PC-9 (cell line): ENCODE results near the gene NFKB1. TPM values are rescaled to one million over a fixed set of nuclear protein-coding genes. Genes with fewer than 3 reads are reported as not detected.
A peak's percentile ranks its signal among the peaks of the same experiment; 100 is the strongest.

ENCODE experiments used
- BruUV-seq: library from RNA; stranded (reverse); fragments of 400-500 nt; replicated peaks from 2 replicates; lab custom pipeline; 2021; lab: Mats Ljungman, UMichigan
- CTCF ChIA-PET: fragments of 300-600 bp; sonication (Branson Sonifier 250); formaldehyde crosslinking; loops from one replicate; lab custom pipeline; 2022; ENCODE audit warnings: antibody characterized with exemption; lab: Charles Lee
- POLR2A ChIA-PET: fragments of 300-600 bp; sonication (Branson Sonifier 250); formaldehyde crosslinking; loops from one replicate; lab custom pipeline; 2022; ENCODE audit warnings: antibody characterized with exemption; ENCODE audit not compliant: unreplicated experiment; lab: Charles Lee
- DNase-seq, 2 experiments: peaks; one replicate each; pipeline versions ENCODE4 v3.0.0 to v3.0.0-alpha.2; 2015 to 2022; ENCODE audit warnings: mixed read lengths in 1 of 2
- H2AFZ ChIP-seq: fragments of 200-600 bp; sonication (generic); 2 replicates; pipeline ENCODE4 v1.8.1; 2017; ENCODE audit warnings: antibody characterized with exemption
- H3F3A ChIP-seq: fragments of 200-600 bp; sonication (generic); 2 replicates; pipeline ENCODE4 v1.8.1; 2017; ENCODE audit warnings: antibody characterized with exemption, mild to moderate bottlenecking, low read depth; ENCODE audit not compliant: insufficient read depth
- H3K27ac ChIP-seq: fragments of 200-600 bp; sonication (generic); 2 replicates; pipeline ENCODE4 v1.6.1; 2016; ENCODE audit warnings: mixed run types
- H3K27me3 ChIP-seq: fragments of 200-600 bp; sonication (generic); 2 replicates; pipeline ENCODE4 v1.6.1; 2016; ENCODE audit warnings: low read depth, mixed run types; ENCODE audit not compliant: insufficient read depth
- H3K36me3 ChIP-seq: fragments of 200-600 bp; sonication (generic); 2 replicates; pipeline ENCODE4 v1.6.1; 2016; ENCODE audit warnings: low read depth, mixed run types
- H3K4me1 ChIP-seq: fragments of 200-600 bp; sonication (generic); replicated peaks from 2 replicates; pipeline ENCODE4 v1.6.1; 2016; ENCODE audit warnings: mixed run types; ENCODE audit not compliant: insufficient read depth
- H3K4me2 ChIP-seq: fragments of 200-600 bp; sonication (generic); 2 replicates; pipeline ENCODE4 v1.6.1; 2017; ENCODE audit warnings: mixed run types
- H3K4me3 ChIP-seq: fragments of 200-600 bp; sonication (generic); 2 replicates; pipeline ENCODE4 v1.6.1; 2016; ENCODE audit warnings: mixed run types
- H3K79me2 ChIP-seq: fragments of 200-600 bp; sonication (generic); 2 replicates; pipeline ENCODE4 v1.6.1; 2017; ENCODE audit warnings: low read depth, mixed run types
- H3K9me2 ChIP-seq: fragments of 200-600 bp; sonication (generic); 2 replicates; pipeline ENCODE4 v1.8.1; 2017; ENCODE audit warnings: mild to moderate bottlenecking; ENCODE audit not compliant: insufficient read depth
- H3K9me3 ChIP-seq: fragments of 200-600 bp; sonication (generic); 2 replicates; pipeline ENCODE4 v1.8.1; 2016; ENCODE audit warnings: low read depth; ENCODE audit not compliant: insufficient read depth
- H4K20me1 ChIP-seq: fragments of 200-600 bp; sonication (generic); 2 replicates; pipeline ENCODE4 v1.8.1; 2017; ENCODE audit not compliant: insufficient read depth
- EZH2 ChIP-seq: fragments of 200-600 bp; sonication (generic); IDR thresholded peaks from 2 replicates; pipeline ENCODE4 v1.8.0; 2017; ENCODE audit warnings: antibody characterized with exemption, low read depth
- intact Hi-C: fragments of 100-400 bp; cut with micrococcal nuclease; formaldehyde crosslinking; loops from one replicate; pipeline ENCODE4 v1.10.0; 2022; ENCODE audit not compliant: unreplicated experiment
- total RNA-seq: library from RNA; stranded (reverse); gene quantifications from 2 replicates; pipeline ENCODE4 v1.2.3, GENCODE V29; 2021
- TF ChIP-seq, protein P1 (sequence below): fragments of 200-600 bp; sonication (generic); conservative IDR thresholded peaks from 2 replicates; pipeline ENCODE4 v1.6.1; 2017; ENCODE audit warnings: mixed run types, antibody characterized with exemption, mild to moderate bottlenecking, moderate library complexity

NFKB1 gene
- total RNA-seq, 1 experiment from 2014 or later, result 11.6 TPM

DNA sequence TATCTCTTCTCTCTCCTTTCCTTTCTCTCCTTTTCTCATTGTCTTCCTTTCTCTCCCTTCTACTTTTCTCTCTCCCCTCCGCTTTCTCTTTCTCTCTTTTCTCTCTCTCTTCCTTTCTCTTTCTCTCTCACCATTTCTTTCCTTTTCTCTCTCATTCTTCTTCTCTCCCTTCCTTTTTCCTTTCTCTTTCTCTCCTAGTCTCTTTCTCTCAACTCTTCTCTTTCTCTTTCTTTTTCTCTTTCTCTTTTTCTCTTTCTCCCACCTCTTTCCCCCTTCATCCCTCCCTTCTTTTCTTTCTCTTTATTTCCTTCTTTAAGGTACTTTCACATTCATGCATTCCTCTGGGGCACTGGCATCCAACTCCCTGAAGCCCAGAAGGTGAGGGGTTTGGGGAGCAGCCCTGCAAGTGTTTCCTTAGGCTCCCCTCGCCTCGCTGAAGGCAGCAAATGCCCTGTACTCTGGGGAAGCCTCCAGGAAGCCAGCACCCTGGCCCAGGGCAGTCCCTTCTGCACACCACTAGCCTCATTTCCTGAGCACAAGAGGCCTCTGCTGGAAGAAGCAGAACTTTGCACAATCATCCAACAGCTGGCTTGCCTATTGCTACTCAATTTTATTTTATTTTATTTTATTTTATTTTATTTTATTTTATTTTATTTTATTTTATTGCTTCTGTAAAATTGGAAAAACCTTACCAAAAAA lies 124.2 kb downstream of the NFKB1 start:
- H2AFZ ChIP-seq, result no peak overlapping the region
- CTCF ChIA-PET, result no interaction called here

DNA sequence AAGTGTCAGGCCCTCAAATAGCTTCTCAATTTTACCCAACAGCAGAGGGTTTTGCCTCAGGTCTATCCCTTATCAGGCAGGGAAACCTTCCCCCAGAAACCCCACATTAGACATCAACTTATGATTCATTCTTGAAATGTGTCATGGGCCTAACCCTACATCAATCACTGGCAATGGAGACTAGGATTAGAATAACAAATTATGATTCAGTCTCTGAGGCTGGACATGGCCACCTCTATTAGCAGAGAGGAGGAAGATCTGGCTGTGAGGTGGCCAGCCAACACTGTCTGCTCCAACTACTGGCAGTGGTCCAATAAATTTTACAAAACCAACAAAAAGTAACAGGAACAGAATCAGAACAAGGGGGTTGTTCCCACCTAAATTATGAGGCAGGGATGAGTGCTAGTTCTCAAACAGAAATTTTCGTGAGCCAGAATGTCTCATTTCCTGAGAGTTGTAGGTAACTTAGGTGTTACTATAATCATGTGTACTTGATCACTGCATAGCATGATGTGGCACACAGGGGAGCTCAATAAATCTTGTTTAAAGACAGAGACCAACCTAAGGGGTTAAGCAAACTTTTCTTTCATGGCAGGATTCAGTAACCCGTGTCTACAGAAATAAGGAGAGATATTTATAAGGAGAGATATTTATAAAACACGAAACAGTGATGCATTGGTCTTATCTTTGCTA lies 126.8 kb downstream of the NFKB1 start:
- BruUV-seq, result no TSS peak
- intact Hi-C loops, result loop anchor here (10.0 kb wide), 2 partner anchors 167 to 193 kb away; no protein-coding TSS in a partner anchor
- Histone ChIP-seq H3K27ac (peak overlapping the region; percentile 68), H3K4me1 (peaks cover 49% of the 10 kb centered on the region), H3K79me2 (no peaks in the 10 kb centered on the region), H3K27me3 (no peaks in the 10 kb centered on the region), H3K9me2 (no peaks in the 10 kb centered on the region), H3K36me3 (no peaks in the 10 kb centered on the region), H3K9me3 (no peaks in the 10 kb centered on the region), H2AFZ (no peak overlapping the region), H3F3A (peaks cover 29% of the 10 kb centered on the region), H4K20me1 (no peaks in the 10 kb centered on the region), H3K4me2 (peak overlapping the region; percentile 43), H3K4me3 (no peak overlapping the region)
- DNase-seq, result peak; percentile 3 to 85
- ChIA-PET POLR2A (interaction anchor here (0.6 kb wide), 2 partner anchors 50 to 109 kb away, joined by 6 read pairs; no protein-coding TSS in a partner anchor), CTCF (no interaction called here)
- TF ChIP-seq, protein P1, sequence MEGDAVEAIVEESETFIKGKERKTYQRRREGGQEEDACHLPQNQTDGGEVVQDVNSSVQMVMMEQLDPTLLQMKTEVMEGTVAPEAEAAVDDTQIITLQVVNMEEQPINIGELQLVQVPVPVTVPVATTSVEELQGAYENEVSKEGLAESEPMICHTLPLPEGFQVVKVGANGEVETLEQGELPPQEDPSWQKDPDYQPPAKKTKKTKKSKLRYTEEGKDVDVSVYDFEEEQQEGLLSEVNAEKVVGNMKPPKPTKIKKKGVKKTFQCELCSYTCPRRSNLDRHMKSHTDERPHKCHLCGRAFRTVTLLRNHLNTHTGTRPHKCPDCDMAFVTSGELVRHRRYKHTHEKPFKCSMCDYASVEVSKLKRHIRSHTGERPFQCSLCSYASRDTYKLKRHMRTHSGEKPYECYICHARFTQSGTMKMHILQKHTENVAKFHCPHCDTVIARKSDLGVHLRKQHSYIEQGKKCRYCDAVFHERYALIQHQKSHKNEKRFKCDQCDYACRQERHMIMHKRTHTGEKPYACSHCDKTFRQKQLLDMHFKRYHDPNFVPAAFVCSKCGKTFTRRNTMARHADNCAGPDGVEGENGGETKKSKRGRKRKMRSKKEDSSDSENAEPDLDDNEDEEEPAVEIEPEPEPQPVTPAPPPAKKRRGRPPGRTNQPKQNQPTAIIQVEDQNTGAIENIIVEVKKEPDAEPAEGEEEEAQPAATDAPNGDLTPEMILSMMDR, result no peak

More for the DNA sequence above, 124.2 kb downstream of the NFKB1 start:
- POLR2A ChIA-PET, result no interaction called here
- no peaks in the 10 kb centered on the region for H3K9me3 ChIP-seq
- no peaks in the 10 kb centered on the region for H3K79me2 ChIP-seq
- H3K4me2 ChIP-seq, result no peak overlapping the region
- H3F3A ChIP-seq, result peaks cover 29% of the 10 kb centered on the region
- no peaks in the 10 kb centered on the region for H3K27me3 ChIP-seq
- no peaks in the 10 kb centered on the region for H3K9me2 ChIP-seq
- no peak overlapping the region for H3K4me3 ChIP-seq
- H3K4me1 ChIP-seq, result peaks cover 44% of the 10 kb centered on the region
- no TSS peak for BruUV-seq
- no peak for DNase-seq
- no peaks in the 10 kb centered on the region for H3K36me3 ChIP-seq
- TF ChIP-seq EZH2, result no peak
- TF ChIP-seq, protein P1, result no peak
- no peak overlapping the region for H3K27ac ChIP-seq
- intact Hi-C loops, result loop anchor here (10.0 kb wide), 2 partner anchors 169 to 191 kb away; no protein-coding TSS in a partner anchor
- no peaks in the 10 kb centered on the region for H4K20me1 ChIP-seq

DNA sequence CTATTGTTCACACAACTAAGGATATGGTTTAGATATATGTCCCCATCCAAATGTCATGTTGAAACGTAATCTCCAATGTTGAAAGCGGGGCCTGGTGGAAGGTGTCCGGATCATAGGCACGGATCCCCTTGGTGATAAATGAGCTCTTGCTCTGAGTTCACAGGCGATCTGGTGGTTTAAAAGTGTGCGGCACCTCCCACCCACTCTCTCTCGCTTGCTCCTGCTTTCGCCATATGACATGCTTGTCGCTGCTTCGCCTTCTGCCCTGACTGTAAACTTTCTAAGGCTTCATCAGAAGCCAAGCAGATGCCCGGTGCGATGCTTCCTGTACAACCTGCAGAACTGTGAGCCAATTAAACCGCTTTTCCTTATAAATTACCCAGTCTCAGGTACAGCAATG lies 128.5 kb downstream of the NFKB1 start:
- no peak overlapping the region for H3K4me2 ChIP-seq
- TF ChIP-seq EZH2, result no peak
- TF ChIP-seq, protein P1, result no peak
- CTCF ChIA-PET, result no interaction called here
- no peak for DNase-seq
- H3F3A ChIP-seq, result peaks cover 29% of the 10 kb centered on the region
- no peaks in the 10 kb centered on the region for H3K9me3 ChIP-seq
- no TSS peak for BruUV-seq
- POLR2A ChIA-PET, result no interaction called here
- H4K20me1 ChIP-seq, result no peaks in the 10 kb centered on the region
- no peaks in the 10 kb centered on the region for H3K36me3 ChIP-seq
- H3K4me1 ChIP-seq, result peaks cover 49% of the 10 kb centered on the region
- no peaks in the 10 kb centered on the region for H3K79me2 ChIP-seq
- H2AFZ ChIP-seq, result no peak overlapping the region
- intact Hi-C loops, result loop anchor here (10.0 kb wide), 2 partner anchors 165 to 195 kb away; no protein-coding TSS in a partner anchor
- H3K27ac ChIP-seq, result no peak overlapping the region
- H3K27me3 ChIP-seq, result no peaks in the 10 kb centered on the region
- H3K4me3 ChIP-seq, result no peak overlapping the region
- H3K9me2 ChIP-seq, result no peaks in the 10 kb centered on the region
